ENCODE measurements around the gene NFIC.

NFIC gene

DNA sequence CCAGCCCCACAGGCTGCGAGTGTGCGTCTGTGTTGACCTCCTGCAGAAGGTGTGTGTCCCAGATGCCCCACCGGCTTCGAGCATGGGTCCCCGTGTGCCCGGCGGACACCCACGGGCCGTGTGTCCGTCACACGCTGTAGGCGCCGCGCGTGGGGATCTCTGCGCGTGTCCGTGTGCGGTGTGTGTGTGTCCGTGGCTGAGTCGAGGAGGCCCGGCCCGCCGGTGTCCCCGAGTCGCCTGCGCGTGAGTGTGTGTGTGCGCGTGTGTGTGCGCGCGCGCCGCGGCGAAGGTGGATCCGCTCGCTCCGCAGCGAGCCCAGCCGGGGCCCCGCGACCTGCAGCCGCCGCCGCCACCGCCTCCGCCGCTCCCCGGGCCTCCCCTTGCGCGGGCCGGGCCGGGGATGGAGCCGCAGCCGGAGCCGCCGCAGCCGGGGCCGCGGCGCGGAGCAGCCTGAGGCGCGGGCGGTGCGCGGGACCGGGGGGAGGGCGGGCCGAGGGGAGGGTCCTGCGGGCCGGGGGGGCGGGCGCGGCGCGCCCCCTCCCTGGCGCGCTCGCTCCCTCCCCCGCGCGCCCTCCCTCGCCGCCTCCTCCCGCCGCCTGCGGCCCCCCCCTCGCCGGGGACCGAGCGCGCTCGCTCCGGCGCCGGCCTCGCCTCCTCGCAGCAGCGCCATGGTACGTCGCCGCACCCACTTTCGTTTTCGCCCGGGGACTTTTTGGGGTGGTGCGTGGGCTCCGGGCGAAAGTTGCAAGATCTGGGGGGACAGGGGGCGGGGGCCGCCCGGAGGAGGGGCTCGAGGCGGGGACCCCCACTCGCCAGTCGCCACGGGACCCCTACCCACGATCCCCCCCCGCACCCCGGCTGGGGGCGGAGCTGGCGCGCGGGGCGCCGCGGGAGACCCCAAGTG, 7.1 kb upstream of the NFIC start:
- peaks cover 13% of the 10 kb centered on the region for H3K27me3 Mint-ChIP-seq
- H3K9me3 Mint-ChIP-seq, result no peaks in the 10 kb centered on the region
- H3K36me3 Mint-ChIP-seq (ENCODE audit: low read depth), result peaks cover 14% of the 10 kb centered on the region
- H3K4me3 Mint-ChIP-seq, result peak overlapping the region; percentile 84
- H3K4me1 Mint-ChIP-seq (ENCODE audit: low read depth), result peaks cover 50% of the 10 kb centered on the region
- H3K27ac Mint-ChIP-seq, result peak overlapping the region; percentile 80
- intact Hi-C loops (cut with micrococcal nuclease), result no loop called here

DNA sequence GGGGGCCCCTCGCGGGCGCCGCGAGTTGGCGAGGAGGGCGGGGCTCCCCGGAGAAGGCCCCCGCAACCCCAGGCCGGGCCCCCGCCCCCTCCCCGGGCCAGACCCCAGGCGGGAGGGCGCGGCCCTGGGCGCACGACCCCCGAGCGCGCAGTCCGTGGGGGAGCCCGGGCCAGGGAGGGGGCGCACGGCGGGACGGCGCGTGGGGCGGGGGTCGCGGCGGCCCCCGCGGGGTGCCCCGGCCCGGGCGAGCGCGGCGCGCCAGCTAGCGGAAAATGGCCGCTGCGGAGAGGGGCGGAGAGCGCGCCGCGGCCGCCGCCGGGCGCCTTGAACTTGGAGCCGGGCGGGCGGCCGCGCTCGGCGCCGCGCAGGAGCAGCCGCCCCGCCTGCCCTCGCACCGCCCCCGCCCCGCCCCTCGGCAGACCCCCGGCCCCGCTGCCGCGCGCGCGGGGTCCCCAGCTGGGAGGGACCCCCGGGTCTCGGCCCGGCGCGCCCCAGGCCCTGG, 6.4 kb upstream of the NFIC start:
- intact Hi-C loops (cut with micrococcal nuclease), result no loop called here
- Mint-ChIP-seq H3K9me3 (no peaks in the 10 kb centered on the region), H3K27me3 (peaks cover 13% of the 10 kb centered on the region), H3K4me3 (peak overlapping the region; percentile 89), H3K4me1 (ENCODE audit: low read depth) (peaks cover 57% of the 10 kb centered on the region), H3K36me3 (ENCODE audit: low read depth) (peaks cover 14% of the 10 kb centered on the region), H3K27ac (peak overlapping the region; percentile 93)

DNA sequence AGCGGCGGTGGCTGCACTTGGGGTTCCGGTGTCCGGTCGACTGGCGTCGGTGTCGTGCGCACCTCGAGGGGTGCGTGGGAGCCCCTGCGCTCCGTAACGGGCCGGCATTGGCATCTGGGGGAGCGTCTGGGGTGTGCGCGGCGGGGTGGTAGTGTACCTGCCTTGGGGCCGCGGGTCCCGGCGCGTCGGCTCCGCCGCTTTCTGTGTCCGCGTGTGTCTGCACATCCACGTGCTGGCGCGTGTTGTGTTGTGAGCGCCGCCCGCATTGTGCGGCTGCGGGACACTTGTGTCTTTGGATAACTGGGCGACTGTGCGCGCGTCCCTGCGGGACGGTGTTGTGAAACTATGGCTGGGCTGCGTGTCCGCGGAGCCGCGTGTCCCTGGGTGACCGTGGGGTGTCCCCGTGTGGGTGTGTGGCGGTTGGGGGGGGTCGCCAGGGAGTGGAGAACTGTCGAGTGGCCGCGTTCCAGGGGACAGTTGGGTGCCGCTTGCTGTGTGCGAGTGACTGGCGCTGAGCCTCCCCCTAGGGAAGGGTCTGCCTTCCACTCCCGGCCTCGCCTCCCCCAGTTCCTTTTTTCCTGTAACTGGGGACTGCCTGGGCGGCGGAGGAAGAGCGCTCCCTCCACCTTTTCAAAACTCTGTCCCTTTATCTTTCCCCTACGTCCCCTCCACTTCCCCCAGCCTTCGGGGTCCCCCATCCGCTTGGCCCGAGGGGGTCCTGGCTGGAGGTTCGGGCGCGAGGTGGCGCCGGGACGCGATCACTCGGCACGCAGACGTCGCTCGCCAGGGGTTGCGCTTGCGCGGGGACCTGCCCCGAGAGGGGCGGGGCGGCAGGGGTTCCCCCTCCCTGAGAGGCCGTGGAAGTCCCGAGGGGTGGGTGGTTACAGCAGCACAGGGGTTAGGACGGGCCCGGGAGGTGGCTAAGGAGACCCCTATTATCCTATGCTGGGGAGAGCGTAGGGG, 5.7 kb upstream of the NFIC start:
- H3K4me1 Mint-ChIP-seq (ENCODE audit: low read depth), result peaks cover 65% of the 10 kb centered on the region

DNA sequence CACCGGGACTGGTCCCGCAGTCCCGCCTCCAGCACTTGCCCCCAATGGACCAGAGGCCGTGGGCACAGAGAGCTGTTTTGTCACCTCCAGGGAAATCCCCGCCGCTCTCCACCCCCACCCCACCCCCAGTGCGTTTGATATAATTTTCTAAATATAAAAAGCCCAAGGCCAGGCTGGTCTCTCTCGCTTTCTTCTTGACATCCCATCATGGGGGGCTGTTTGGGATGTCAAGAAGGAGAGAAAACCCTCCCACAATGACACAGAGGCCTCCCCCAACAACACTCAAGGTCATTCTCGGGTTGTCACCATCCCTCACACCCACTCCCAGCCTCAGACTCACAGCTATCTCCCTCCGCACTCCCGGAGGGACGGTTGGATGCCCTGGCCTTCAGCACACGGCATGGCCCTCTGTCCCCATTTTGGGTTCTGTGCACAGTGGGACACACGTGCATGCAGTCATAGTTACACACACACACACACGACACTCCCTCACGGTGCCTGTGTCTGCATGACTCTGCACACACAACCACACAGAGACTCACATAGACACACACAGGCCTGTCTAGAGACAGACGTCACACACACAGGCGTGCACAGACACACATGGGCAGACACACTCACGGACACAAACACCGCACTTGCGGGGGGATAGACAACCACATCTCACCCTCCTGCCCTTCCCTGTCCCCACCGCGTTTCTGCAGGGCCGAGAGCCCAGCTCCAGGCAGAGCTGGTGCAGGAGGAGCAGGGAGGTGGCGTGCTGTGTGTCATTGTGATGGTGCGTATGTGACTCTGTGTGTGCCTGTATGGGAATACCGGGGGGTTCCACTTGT, 4.8 kb upstream of the NFIC start:
- no peaks in the 10 kb centered on the region for H3K9me3 Mint-ChIP-seq
- peak overlapping the region; percentile 93 for H3K27ac Mint-ChIP-seq
- peaks cover 13% of the 10 kb centered on the region for H3K27me3 Mint-ChIP-seq
- intact Hi-C loops (cut with micrococcal nuclease), result no loop called here
- H3K4me3 Mint-ChIP-seq, result peak overlapping the region; percentile 89
- peaks cover 14% of the 10 kb centered on the region for H3K36me3 Mint-ChIP-seq (ENCODE audit: low read depth)
- H3K4me1 Mint-ChIP-seq (ENCODE audit: low read depth), result peaks cover 66% of the 10 kb centered on the region

More for the DNA sequence above, 5.7 kb upstream of the NFIC start:
- H3K36me3 Mint-ChIP-seq (ENCODE audit: low read depth), result peaks cover 14% of the 10 kb centered on the region
- peaks cover 13% of the 10 kb centered on the region for H3K27me3 Mint-ChIP-seq
- H3K9me3 Mint-ChIP-seq, result no peaks in the 10 kb centered on the region
- H3K4me3 Mint-ChIP-seq, result peak overlapping the region; percentile 89
- intact Hi-C loops (cut with micrococcal nuclease), result no loop called here
- H3K27ac Mint-ChIP-seq, result peak overlapping the region; percentile 93

DNA sequence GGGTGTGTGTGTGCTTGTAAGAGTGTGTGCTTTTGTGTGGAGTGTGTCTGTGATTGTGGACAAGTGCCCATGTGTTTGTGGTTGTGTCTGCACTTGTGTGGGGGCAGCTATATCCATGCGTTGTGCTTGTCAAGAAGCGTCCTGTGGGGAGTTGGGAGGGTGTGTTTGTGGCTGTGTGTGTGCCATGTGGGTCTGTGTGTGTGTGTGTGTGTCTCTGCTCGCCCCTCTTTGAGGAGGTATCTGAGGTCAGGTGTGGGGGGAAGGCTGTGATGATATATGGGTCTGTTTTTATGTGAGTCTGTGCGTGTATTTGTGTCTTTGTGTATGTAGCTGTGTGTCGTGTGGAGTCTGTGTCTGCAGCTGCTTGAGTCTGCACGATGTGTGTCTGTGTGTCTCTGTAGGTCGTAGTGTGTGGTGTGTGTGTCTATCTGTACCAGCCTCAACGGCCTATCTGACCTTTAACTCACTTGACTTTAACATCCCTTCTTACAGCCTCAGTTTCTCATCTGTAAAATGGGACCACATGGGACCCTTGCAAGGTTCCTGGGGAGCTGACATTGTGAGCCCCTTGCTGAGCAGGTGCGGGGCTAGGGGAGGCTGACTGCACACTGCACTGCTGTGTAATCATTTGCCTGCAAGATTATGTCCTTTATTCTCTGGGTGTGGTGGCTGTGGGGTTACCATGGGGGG, 4.0 kb upstream of the NFIC start:
- intact Hi-C loops (cut with micrococcal nuclease), result no loop called here
- peak overlapping the region; percentile 0 for H3K27ac Mint-ChIP-seq

DNA sequence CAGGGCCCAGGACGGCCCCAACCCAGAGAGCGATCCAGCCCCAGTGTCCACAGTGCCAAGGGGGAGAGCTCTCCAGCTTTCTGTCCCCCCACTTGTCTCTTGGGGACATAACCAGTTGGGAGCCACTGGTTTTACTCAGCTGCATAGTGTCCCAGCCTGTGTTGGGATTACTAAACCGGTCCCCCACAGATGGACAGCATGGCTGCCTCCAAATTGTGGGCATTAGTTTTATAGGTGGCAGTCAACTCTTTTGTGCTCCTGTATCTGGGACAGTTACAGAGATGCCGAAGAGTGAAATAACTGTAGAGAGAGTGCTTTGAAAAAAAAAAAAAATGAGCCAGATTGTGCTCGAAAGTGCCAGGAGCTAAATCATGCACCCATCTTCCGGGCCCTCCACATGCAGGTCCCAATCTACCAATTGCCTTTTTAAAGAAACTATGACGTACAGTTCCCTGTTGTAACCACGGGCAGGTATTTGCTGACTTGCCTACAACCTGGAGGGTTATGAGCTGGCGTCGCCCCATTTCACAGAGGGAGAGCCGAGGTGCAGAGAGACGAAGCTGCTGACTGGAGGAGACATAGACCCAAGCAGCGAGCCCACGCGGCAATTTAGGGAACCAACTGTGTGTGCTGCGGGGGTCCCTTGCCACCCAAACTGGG, 2.4 kb upstream of the NFIC start:
- H3K9me3 Mint-ChIP-seq, result no peaks in the 10 kb centered on the region
- H3K27ac Mint-ChIP-seq, result no peak overlapping the region
- H3K27me3 Mint-ChIP-seq, result peaks cover under 1% of the 10 kb centered on the region
- H3K36me3 Mint-ChIP-seq (ENCODE audit: low read depth), result peaks cover 22% of the 10 kb centered on the region
- H3K4me1 Mint-ChIP-seq (ENCODE audit: low read depth), result peaks cover 64% of the 10 kb centered on the region
- intact Hi-C loops (cut with micrococcal nuclease), result no loop called here
- no peak overlapping the region for H3K4me3 Mint-ChIP-seq

More for the DNA sequence above, 4.0 kb upstream of the NFIC start:
- Mint-ChIP-seq H3K27me3 (peaks cover 11% of the 10 kb centered on the region), H3K4me1 (ENCODE audit: low read depth) (peaks cover 61% of the 10 kb centered on the region), H3K4me3 (no peak overlapping the region), H3K36me3 (ENCODE audit: low read depth) (peaks cover 14% of the 10 kb centered on the region), H3K9me3 (no peaks in the 10 kb centered on the region)

DNA sequence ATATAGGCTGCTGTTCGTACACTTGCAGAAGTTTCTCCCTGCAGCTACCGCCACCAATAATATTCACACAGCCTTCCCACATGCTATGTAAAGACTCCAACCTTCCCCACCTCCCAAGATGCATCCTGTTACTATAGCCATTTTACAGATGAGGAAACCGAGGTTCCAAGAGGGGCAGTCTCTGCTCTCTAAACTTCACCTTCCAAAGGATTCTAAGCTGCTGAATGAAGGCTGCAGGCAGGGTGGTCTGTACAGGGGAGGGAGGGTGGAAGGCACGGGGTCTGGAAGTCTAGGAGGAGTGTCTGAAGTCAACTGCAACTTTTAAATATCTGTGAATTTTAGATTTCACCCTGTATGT, 1.9 kb upstream of the NFIC start:
- Mint-ChIP-seq H3K36me3 (ENCODE audit: low read depth) (peaks cover 22% of the 10 kb centered on the region), H3K4me3 (no peak overlapping the region), H3K27ac (no peak overlapping the region), H3K4me1 (ENCODE audit: low read depth) (peaks cover 67% of the 10 kb centered on the region), H3K27me3 (no peaks in the 10 kb centered on the region), H3K9me3 (no peaks in the 10 kb centered on the region)
- intact Hi-C loops (cut with micrococcal nuclease), result no loop called here

DNA sequence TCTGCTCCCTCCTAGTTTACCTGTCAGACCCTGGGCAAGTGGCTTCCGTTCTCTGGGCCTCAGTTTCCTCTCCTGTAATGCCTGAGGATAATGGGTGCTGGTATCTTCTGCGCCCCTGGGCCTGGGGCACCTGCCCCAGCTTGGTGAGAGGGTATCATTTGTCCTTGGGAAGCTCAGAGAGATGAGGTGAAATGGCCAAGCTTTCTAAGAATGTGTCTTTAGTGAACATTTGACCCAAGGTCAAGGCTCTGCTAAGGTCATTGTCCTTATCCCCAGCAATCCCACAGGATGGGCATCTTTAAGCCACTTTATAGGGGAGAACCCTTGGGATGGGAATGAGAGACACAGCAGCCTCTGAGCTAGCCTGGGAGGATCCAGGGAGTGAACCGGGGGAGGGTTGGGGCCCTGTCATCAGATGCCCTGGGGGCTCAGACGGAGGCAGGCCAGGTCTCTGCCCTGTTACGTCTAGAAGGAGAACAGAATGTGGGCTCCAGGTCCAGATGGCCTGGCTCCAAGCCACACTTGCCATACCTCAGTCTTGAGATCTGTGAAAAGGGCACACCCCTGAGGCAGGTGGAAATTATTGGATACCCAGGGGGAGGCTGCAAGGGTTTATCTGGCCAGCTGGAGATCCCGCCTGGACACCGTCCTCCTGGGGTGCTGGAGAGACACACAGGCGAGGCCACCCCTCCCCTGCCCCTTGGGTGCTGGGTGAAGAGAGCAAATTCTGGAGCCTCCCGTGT, 1.1 kb upstream of the NFIC start:
- no peaks in the 10 kb centered on the region for H3K9me3 Mint-ChIP-seq
- H3K27ac Mint-ChIP-seq, result peak overlapping the region; percentile 78
- peak overlapping the region; percentile 73 for H3K4me3 Mint-ChIP-seq
- peaks cover 75% of the 10 kb centered on the region for H3K4me1 Mint-ChIP-seq (ENCODE audit: low read depth)
- intact Hi-C loops (cut with micrococcal nuclease), result loop anchor here (5.0 kb wide), 1 partner anchor 67 kb away; no protein-coding TSS in a partner anchor
- peaks cover 29% of the 10 kb centered on the region for H3K36me3 Mint-ChIP-seq (ENCODE audit: low read depth)
- no peaks in the 10 kb centered on the region for H3K27me3 Mint-ChIP-seq

GRCh38 chr19:3366753-3367627, 607 bp downstream of the NFIC start:
- intact Hi-C loops (cut with micrococcal nuclease), result loop anchor here (5.0 kb wide), 1 partner anchor 65 kb away; no protein-coding TSS in a partner anchor
- Mint-ChIP-seq H3K9me3 (no peaks in the 10 kb centered on the region), H3K4me3 (peak overlapping the region; percentile 73), H3K27me3 (no peaks in the 10 kb centered on the region), H3K36me3 (ENCODE audit: low read depth) (peaks cover 27% of the 10 kb centered on the region), H3K4me1 (ENCODE audit: low read depth) (peaks cover 78% of the 10 kb centered on the region), H3K27ac (peak overlapping the region; percentile 78)

DNA sequence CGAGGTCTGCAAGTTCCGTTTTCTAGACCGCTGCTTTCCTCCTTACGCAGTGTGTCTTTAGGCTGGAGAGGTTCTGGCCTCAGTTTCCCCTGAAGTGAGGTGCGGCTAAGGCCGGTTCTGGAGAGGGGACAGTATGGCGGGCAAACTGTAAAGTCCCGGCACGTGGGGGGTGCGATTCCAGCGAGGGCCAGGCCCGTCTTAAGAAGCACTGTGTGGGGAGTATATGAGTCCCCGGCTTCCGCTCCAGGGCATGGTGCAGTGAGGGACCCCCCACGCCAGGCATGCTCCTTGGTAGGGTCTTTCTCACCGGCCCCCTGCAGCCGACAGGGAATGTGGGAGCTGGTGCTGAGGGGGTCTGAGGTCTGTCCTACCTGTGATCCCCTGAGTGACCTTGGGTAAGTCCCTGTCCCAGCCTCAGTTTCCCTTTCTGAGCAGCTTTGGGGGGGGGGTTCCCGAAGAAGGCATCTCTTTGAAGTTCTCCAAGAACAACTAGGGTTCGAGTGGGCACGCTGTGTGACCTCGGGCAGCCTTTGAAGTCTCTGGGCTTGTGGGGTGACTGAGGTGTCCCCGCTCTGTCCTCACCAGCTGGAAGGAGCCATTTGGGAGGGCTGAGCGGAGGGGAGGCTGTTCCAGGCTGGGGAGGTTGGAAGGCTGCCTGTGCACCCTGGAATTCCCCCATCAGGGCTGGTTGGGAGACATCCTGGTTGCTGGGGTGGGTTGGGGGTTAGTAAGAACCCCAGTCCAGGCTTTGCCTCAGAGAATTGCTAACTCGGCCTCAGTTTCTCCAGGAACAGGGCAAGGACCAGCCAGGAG, 1.5 kb downstream of the NFIC start:
- intact Hi-C loops (cut with micrococcal nuclease), result loop anchor here (5.0 kb wide), 1 partner anchor 64 kb away; no protein-coding TSS in a partner anchor
- Mint-ChIP-seq H3K27me3 (no peaks in the 10 kb centered on the region), H3K9me3 (no peaks in the 10 kb centered on the region), H3K4me1 (ENCODE audit: low read depth) (peaks cover 75% of the 10 kb centered on the region), H3K27ac (peak overlapping the region; percentile 78), H3K36me3 (ENCODE audit: low read depth) (peaks cover 29% of the 10 kb centered on the region), H3K4me3 (peak overlapping the region; percentile 73)

Data from dendritic cell treated with granulocyte-macrophage colony-stimulating factor and Interleukin-4, amounts not matched to agents 40 ng/mL and 50 ng/mL, for 4 days (primary cell).